ENCODE data around the gene NFAT5.

- TF ChIP-seq POLR2AphosphoS5 (IDR thresholded peaks at IDR 0.05) (no peak), CTCF (IDR thresholded peaks at IDR 0.05) (no peak), POLR2A (IDR thresholded peaks at IDR 0.05) (no peak)
Measured at GRCh38 chr16:69651217-69651616, 85.5 kb downstream of the NFAT5 start.

Data from prostate gland (tissue), 2 donors.